Tibial nerve (tissue), 3 donors: ENCODE data around the gene PIPOX.

Experiments
- POLR2A ChIP-seq, 2 donors: fragments of 450-650 bp; IDR thresholded peaks; one replicate each; pipeline ENCODE4 v1.6.1; 2017; ENCODE audit warnings: antibody characterized with exemption in 2 of 2, mild to moderate bottlenecking in 2 of 2, moderate library complexity in 2 of 2
- TF ChIP-seq, protein P1 (sequence below), 5 experiments: fragments of 200-600 bp in 3 of 5; fragments of 450-650 bp in 2 of 5; sonication (generic) in 3 of 5; IDR thresholded peaks; one replicate each; pipeline ENCODE4 v1.5.1; 2016 to 2019; ENCODE audit warnings: antibody characterized with exemption in 5 of 5, mild to moderate bottlenecking in 3 of 5, moderate library complexity in 2 of 5

GRCh38 chr17:29061036-29061435 lies 18.1 kb downstream of the PIPOX start:
- TF ChIP-seq, protein P1, sequence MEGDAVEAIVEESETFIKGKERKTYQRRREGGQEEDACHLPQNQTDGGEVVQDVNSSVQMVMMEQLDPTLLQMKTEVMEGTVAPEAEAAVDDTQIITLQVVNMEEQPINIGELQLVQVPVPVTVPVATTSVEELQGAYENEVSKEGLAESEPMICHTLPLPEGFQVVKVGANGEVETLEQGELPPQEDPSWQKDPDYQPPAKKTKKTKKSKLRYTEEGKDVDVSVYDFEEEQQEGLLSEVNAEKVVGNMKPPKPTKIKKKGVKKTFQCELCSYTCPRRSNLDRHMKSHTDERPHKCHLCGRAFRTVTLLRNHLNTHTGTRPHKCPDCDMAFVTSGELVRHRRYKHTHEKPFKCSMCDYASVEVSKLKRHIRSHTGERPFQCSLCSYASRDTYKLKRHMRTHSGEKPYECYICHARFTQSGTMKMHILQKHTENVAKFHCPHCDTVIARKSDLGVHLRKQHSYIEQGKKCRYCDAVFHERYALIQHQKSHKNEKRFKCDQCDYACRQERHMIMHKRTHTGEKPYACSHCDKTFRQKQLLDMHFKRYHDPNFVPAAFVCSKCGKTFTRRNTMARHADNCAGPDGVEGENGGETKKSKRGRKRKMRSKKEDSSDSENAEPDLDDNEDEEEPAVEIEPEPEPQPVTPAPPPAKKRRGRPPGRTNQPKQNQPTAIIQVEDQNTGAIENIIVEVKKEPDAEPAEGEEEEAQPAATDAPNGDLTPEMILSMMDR (IDR thresholded peaks at IDR 0.05), result no peak
- TF ChIP-seq POLR2A (IDR thresholded peaks at IDR 0.05), result no peak
